ENCODE measurements around the gene SNRNP70. TPM values are rescaled to one million over a fixed set of nuclear protein-coding genes. Genes with fewer than 3 reads are reported as not detected.
A peak's percentile ranks its signal among the peaks of the same experiment; 100 is the strongest.
"Not testable (repeated sequence)": the region's sequence is repeated elsewhere in the genome, so short reads cannot be mapped to it uniquely, and the experiment has no call there.

The SNRNP70 gene, protein sequence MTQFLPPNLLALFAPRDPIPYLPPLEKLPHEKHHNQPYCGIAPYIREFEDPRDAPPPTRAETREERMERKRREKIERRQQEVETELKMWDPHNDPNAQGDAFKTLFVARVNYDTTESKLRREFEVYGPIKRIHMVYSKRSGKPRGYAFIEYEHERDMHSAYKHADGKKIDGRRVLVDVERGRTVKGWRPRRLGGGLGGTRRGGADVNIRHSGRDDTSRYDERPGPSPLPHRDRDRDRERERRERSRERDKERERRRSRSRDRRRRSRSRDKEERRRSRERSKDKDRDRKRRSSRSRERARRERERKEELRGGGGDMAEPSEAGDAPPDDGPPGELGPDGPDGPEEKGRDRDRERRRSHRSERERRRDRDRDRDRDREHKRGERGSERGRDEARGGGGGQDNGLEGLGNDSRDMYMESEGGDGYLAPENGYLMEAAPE
- total RNA-seq (ENCODE audit: low replicate concordance), result 205 and 296 TPM in 2 replicates
- long read RNA-seq, partial matches to known transcripts, result 2 of 3 reads
- long read RNA-seq, other reads (novel, unspliced or antisense), result 1 of 3 reads

DNA sequence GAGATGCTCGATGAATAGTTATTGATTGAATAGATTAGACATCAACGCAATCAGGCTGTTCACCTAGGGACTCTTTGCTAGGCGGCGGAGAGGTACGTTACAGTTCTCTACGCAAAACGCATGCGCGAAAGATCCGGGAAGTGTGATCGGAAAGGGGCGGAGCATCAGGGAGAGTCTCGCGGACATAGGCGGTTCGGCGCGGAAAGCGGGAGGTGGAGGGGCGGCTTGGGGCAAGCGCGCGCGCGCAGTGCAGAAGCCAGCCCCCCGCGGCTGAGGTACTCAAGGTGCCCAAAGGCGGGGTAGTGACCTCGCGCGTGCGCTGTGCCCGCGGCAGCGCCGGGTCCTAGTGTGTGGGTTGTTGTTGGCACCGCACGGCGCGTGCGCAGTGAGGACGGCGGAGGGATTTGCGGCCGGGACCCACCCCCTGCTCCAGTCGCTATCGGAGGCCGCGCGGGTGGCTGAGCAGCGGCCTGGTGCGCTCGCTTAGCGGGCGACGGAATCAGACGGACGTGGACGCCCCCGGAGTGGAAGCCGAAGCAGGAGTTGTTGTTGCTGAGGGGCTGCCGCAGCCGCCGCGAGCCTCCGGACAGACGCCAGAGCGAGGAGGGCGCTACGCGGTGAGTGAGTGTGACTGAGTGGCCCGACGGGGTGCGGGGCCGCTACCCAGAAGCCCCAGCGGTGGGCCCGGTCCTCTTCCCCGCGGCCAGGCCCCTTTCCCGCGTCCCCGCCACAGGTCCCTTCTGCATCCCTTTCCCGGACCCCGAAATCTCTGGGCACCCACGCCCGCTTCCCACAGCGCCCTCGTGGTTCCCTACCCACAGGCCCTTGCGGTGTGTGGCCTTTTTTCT lies at the start of gene SNRNP70:
Gene SNRNP70 (plus strand): TSS at position 432 of the 848 bp plus-strand sequence. CDS start 964 bp downstream, outside the sequence.
- TF ChIP-seq, protein P1, sequence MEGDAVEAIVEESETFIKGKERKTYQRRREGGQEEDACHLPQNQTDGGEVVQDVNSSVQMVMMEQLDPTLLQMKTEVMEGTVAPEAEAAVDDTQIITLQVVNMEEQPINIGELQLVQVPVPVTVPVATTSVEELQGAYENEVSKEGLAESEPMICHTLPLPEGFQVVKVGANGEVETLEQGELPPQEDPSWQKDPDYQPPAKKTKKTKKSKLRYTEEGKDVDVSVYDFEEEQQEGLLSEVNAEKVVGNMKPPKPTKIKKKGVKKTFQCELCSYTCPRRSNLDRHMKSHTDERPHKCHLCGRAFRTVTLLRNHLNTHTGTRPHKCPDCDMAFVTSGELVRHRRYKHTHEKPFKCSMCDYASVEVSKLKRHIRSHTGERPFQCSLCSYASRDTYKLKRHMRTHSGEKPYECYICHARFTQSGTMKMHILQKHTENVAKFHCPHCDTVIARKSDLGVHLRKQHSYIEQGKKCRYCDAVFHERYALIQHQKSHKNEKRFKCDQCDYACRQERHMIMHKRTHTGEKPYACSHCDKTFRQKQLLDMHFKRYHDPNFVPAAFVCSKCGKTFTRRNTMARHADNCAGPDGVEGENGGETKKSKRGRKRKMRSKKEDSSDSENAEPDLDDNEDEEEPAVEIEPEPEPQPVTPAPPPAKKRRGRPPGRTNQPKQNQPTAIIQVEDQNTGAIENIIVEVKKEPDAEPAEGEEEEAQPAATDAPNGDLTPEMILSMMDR (conservative IDR thresholded peaks at IDR 0.05), result no peak
- Mint-ChIP-seq H3K9me3 (no peaks in the 10 kb centered on the region), H3K36me3 (peaks cover 8% of the 10 kb centered on the region), H3K27ac (peak within 1 kb of the TSS; percentile 79), H3K4me3 (peak within 1 kb of the TSS; percentile 97), H3K4me1 (ENCODE audit: unreplicated experiment) (peaks cover 10% of the 10 kb centered on the region), H3K27me3 (peaks cover 4% of the 10 kb centered on the region)
- peak; percentile 100 for DNase-seq (ENCODE audit: extremely low spot score, unreplicated experiment)

DNA sequence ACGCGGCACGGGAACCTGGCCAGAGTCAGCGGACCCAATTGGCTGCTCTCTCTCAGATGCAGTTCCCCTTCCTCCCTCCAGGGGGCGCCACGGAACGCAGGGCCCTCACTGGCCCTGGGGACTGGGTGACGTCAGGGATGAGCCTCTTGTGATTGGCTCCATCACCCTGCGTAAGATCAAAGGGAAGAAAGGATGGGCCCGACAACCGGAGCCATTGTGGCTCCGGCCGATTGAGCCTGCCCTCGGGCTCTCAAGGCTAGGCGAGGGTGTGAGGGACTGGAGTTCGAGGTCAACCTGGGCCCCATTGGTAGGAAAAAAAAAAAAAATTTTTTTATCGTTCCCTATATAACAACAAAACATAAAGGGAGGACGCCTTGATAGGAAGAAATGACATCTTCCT lies 48.4 kb upstream of the SNRNP70 start, which contains the start of gene CGB1:
Gene CGB1 (minus strand): TSS at position 81 of the 400 bp plus-strand sequence. CDS start 184 bp downstream, outside the sequence.
- H3K36me3 Mint-ChIP-seq; DNase-seq (ENCODE audit: extremely low spot score, unreplicated experiment); H3K4me1 Mint-ChIP-seq (ENCODE audit: unreplicated experiment); H3K27ac Mint-ChIP-seq; H3K9me3 Mint-ChIP-seq; H3K4me3 Mint-ChIP-seq; H3K27me3 Mint-ChIP-seq: not testable (repeated sequence)
- TF ChIP-seq, protein P1 (conservative IDR thresholded peaks at IDR 0.05), result peak; percentile 64

DNA sequence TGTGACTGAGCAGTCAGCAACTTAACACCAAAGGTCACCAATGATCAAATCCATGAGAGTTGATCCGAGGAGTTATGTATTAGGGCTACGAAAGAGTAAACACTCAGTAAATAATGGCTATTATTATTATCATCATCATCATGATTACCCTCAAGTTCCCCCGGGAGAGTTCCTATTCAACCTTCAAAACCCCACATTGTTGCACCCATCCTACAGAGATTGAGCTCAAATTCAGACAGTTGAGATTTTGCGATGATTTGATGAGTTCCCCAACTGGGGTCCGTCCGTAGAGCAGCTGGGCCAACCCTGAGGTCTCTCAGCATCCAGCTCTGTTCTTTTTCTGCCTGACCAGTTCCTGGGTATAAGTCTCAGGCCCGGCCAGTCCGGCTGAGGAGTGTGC lies 47.1 kb upstream of the SNRNP70 start:
- not testable (repeated sequence) for H3K4me3 Mint-ChIP-seq; H3K27me3 Mint-ChIP-seq; H3K9me3 Mint-ChIP-seq; H3K27ac Mint-ChIP-seq; H3K4me1 Mint-ChIP-seq (ENCODE audit: unreplicated experiment); H3K36me3 Mint-ChIP-seq; DNase-seq (ENCODE audit: extremely low spot score, unreplicated experiment)

DNA sequence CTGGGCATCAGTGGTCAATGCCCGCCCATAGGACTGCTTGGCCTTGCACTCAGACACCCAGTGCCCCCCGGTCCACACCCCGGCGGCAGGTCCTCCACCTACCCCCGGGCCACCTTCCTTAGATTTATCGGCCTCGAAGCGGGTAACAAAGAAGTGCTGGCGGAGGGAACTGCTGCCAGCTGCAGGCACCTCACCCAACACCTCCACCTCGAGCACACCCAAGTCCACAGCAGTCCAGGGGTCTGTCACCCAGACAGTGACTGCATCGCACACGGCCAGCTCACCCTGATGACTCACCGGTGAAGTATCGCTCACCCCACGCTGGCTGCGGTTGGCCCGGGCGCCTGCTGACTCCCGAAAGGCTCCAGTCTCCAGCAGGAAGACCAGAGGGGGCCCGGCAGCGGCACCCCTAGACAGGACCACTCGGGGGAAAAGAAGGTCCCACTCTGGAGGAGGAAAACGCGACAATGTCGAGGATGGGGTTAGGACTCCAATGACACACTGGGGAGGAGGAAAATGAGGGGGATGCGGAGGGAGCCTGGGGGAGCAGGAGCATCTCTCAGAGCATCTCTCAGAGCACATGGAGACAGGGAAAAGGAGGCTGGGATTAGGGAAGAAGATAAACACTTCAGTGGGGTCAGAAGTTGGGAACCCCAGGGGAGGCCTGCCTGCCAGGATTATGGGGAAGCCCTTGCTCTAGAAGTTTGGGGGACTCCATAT lies 46.5 kb upstream of the SNRNP70 start:
- H3K9me3 Mint-ChIP-seq; H3K27ac Mint-ChIP-seq; H3K4me3 Mint-ChIP-seq; DNase-seq (ENCODE audit: extremely low spot score, unreplicated experiment); H3K4me1 Mint-ChIP-seq (ENCODE audit: unreplicated experiment); H3K36me3 Mint-ChIP-seq; H3K27me3 Mint-ChIP-seq: not testable (repeated sequence)

DNA sequence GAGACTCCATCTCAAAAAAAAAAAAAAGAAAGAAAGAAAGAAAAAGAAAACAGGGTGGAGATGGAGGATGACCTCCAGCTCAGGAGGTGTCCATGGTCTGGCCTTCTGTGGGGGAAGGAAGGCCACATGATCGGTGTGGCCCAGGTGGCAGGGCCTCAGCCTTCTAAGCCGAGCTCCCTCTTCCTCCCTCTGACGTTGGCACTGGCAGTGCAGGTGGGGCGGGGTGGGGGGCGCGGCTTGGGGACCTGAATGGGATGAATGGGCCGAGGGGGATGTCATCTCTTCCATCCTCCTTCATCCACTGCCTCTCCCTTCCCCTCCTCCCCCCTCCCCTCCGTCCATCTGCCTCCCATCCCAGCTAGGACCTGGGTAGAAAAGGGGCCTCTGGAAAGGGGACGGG lies 45.5 kb upstream of the SNRNP70 start:
- not testable (repeated sequence) for H3K36me3 Mint-ChIP-seq; H3K27me3 Mint-ChIP-seq; H3K4me1 Mint-ChIP-seq (ENCODE audit: unreplicated experiment); DNase-seq (ENCODE audit: extremely low spot score, unreplicated experiment); H3K9me3 Mint-ChIP-seq; H3K27ac Mint-ChIP-seq; H3K4me3 Mint-ChIP-seq

DNA sequence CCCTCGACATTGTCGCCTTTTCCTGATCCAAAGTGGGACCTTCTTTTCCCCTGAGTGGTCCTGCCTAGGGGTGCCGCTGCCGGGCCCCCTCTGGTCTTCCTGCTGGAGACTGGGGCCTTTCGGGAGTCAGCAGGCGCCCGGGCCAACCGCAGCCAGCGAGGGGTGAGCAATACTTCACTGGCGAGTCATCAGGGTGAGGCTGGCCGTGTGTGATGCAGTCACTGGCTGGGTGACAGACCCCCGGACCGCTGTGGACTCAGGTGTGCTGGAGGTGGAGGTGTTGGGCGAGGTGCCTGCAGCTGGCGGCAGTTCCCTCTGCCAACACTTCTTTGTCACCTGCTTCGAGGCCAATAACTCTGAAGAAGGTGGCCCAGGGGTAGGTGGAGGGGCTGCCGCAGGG lies 43.1 kb upstream of the SNRNP70 start:
- Mint-ChIP-seq H3K4me3 (no peak overlapping the region), H3K9me3 (no peaks in the 10 kb centered on the region), H3K27me3 (peaks cover 3% of the 10 kb centered on the region), H3K36me3 (no peaks in the 10 kb centered on the region), H3K4me1 (ENCODE audit: unreplicated experiment) (no peaks in the 10 kb centered on the region), H3K27ac (no peak overlapping the region)
- TF ChIP-seq, protein P1 (conservative IDR thresholded peaks at IDR 0.05), result no peak
- DNase-seq (ENCODE audit: extremely low spot score, unreplicated experiment), result no peak

DNA sequence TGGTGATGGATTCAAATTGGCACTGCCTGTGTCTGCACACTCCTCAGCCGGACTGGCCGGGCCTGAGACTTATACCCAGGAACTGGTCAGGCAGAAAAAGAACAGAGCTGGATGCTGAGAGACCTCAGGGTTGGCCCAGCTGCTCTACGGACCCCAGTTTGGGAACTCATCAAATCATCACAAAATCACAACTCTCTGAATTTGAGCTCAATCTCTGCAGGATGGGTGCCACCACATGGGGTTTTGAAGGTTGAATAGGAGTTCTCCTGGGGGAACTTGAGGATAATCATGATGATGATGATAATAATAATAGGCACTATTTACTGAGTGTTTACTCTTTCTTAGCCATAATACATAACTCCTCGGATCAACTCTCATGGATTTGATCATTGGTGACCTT lies 42.6 kb upstream of the SNRNP70 start:
- H3K9me3 Mint-ChIP-seq, H3K27me3 Mint-ChIP-seq: not testable (repeated sequence)

DNA sequence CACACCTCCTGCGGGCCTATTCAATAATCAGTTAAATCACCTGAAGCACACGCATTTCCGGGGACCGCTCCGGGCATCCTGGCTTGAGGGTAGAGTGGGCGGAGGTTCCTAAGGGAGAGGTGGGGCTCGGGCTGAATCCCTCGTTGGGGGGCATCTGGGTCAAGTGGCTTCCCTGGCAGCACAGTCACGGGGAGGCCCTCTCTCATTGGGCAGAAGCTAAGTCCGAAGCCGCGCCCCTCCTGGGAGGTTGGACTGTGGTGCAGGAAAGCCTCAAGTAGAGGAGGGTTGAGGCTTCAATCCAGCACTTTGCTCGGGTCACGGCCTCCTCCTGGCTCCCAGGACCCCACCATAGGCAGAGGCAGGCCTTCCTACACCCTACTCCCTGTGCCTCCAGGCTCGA lies 41.7 kb upstream of the SNRNP70 start, which contains the start of gene CGB5:
Gene CGB5 (plus strand): TSS at position 301 of the 400 bp plus-strand sequence. CDS start 362 bp downstream, outside the sequence.
- H3K36me3 Mint-ChIP-seq; H3K4me3 Mint-ChIP-seq; DNase-seq (ENCODE audit: extremely low spot score, unreplicated experiment); H3K27me3 Mint-ChIP-seq; H3K9me3 Mint-ChIP-seq; H3K4me1 Mint-ChIP-seq (ENCODE audit: unreplicated experiment); H3K27ac Mint-ChIP-seq: not testable (repeated sequence)

More for the DNA sequence above, 42.6 kb upstream of the SNRNP70 start:
- H3K36me3 Mint-ChIP-seq; DNase-seq (ENCODE audit: extremely low spot score, unreplicated experiment); H3K4me1 Mint-ChIP-seq (ENCODE audit: unreplicated experiment); H3K27ac Mint-ChIP-seq; H3K4me3 Mint-ChIP-seq: not testable (repeated sequence)

DNA sequence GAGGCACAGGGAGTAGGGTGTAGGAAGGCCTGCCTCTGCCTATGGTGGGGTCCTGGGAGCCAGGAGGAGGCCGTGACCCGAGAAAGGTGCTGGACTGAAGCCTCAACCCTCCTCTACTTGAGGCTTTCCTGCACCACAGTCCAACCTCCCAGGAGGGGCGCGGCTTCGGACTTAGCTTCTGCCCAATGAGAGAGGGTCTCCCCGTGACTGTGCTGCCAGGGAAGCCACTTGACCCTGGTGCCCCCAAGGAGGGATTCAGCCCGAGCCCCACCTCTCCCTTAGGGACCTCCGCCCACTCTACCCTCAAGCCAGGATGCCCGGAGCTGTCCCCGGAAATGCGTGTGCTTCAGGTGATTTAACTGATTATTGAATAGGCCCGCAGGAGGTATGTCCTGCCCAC lies 36.2 kb upstream of the SNRNP70 start, which contains the start of gene CGB8:
Gene CGB8 (minus strand): TSS at position 101 of the 400 bp plus-strand sequence. CDS start 372 bp downstream, outside the sequence.
- DNase-seq (ENCODE audit: extremely low spot score, unreplicated experiment); H3K4me3 Mint-ChIP-seq; H3K27me3 Mint-ChIP-seq; H3K27ac Mint-ChIP-seq; H3K9me3 Mint-ChIP-seq; H3K4me1 Mint-ChIP-seq (ENCODE audit: unreplicated experiment); H3K36me3 Mint-ChIP-seq: not testable (repeated sequence)

DNA sequence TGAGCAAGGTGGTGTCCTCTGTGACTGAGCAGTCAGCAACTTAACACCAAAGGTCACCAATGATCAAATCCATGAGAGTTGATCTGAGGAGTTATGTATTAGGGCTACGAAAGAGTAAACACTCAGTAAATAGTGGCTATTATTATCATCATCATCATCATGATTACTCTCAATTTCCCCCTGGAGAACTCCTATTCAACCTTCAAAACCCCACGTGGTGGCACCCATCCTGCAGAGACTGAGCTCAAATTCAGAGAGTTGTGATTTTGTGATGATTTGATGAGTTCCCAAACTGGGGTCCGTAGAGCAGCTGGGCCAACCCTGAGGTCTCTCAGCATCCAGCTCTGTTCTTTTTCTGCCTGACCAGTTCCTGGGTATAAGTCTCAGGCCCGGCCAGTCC lies 35.4 kb upstream of the SNRNP70 start:
- not testable (repeated sequence) for H3K36me3 Mint-ChIP-seq; DNase-seq (ENCODE audit: extremely low spot score, unreplicated experiment); H3K4me1 Mint-ChIP-seq (ENCODE audit: unreplicated experiment); H3K4me3 Mint-ChIP-seq; H3K27me3 Mint-ChIP-seq; H3K9me3 Mint-ChIP-seq; H3K27ac Mint-ChIP-seq
